GM19043 (cell line): ENCODE measurements around the gene ASIC2.

Experiments used
- ATAC-seq: cut with Tn5 transposase; IDR thresholded peaks from one replicate; pipeline ENCODE4 v1.9.1; 2021; ENCODE audit warnings: low read depth; ENCODE audit not compliant: unreplicated experiment

Gene ASIC2

GRCh38 chr17:33292981-33293867 lies at the start of gene ASIC2:
Gene ASIC2 (minus strand): TSS chr17:33293295.
- ATAC-seq = no peak

DNA sequence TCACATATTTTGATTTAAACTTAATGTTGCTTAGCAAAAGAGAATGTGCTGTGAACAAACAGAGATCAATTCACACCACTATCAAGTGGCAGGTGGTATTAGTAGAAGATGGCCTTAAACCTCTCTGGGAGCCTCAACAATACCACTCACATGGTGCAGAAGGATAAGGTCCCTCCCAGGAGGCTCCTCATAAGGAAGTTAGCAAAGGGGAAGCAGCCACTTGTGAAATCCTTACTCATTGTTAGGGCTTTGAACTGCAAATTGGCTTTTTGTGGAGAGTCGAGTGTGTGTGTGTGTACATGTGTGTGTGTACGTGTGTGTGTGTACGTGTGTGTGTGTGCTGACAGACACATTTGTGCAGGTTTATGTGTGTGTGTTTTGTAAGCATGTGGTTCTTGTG lies 48.9 kb upstream of the ASIC2 start:
- ATAC-seq = no peak

GRCh38 chr17:33338242-33338641 lies 45.1 kb upstream of the ASIC2 start:
- no peak for ATAC-seq

DNA sequence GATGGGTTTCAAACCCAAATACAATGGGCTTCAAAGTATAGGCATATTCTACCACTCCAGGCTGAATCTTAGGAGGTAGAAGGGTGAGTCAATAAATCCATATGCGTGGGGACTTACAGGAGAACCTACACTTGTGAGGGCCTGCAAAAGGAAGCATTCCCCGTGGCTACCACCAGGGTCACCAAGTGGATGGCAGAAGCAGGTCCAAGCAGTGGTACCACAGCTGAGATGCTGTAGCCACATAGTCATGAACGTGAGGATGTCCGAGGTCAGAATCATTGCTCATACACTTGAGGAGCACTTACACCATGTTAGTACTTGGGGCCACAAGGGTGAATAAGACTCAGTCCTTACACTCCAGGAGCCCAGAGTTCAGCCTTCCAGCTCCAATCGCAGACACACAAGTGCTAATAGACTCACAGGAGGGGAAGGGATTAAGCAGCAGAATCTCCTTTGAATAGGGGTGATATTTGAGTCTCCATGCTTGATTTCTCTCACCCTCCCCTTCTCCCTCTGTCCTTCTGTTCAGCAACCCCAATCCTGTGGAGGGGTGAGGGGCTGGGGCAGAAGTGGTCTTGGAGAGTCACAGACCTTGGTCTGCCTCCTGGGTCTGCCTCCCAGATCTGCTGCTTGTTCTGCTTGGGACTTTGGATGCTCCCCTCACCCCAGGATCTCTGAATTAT lies 42.5 kb upstream of the ASIC2 start:
- ATAC-seq = no peak

DNA sequence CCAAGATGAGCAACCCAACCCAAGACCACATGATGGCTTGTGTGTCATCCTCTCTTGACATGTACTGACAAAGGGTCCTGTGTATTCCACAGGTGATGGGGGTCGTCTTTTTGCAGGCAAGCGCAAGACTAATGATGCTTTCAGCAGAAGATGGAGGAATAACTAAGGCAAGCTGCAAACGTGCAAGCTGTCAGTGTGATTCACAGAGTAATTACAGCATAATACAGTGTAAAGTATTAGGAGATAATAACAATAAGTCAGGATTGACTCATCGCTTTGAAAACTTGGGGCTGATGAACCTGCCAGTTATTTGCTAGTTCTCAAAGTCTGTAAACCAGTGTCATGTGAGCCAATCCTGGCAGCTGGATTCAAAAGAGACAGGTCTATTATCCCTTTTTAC lies 41.6 kb upstream of the ASIC2 start:
- no peak for ATAC-seq

DNA sequence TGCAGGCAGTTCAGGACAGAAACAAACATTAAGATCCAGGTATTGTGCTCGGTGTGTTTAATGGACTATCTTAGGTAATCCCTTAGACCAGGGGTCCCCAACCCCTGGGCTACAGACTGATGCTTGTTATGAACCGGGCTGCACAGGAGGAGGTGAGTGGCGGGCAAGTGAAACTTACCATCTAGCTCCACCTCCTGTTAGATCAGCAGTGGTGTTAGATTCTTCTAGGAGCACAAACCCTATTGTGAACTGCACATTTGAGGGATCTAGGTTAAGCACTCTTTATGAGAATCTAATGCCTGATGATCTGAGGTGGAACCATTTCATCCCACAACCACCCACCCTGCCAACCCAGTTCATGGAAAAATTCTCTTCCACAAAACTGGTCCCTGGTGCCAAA lies 37.8 kb upstream of the ASIC2 start:
- ATAC-seq = no peak

- ATAC-seq = no peak
Observed at GRCh38 chr17:33328129-33328528, 35.0 kb upstream of the ASIC2 start.

DNA sequence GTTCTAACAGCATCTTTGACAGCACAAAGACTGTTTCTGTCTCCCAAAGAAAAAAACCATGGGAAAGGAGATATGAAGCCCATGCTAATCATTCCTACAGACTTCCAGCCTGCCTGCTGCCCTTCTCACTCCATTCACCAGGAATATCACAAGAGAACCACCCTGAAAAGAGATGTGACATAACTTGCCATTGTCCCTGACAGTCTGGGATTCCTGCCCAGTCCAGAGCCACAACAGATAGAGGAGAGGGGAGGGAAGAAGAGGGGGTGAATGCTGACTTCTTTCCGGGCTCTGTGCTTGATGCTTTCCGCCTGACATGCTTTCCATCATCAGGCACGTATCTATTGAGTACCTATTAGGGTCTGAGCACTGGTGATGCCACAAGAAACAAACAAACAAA lies 31.6 kb upstream of the ASIC2 start:
- ATAC-seq = no peak

DNA sequence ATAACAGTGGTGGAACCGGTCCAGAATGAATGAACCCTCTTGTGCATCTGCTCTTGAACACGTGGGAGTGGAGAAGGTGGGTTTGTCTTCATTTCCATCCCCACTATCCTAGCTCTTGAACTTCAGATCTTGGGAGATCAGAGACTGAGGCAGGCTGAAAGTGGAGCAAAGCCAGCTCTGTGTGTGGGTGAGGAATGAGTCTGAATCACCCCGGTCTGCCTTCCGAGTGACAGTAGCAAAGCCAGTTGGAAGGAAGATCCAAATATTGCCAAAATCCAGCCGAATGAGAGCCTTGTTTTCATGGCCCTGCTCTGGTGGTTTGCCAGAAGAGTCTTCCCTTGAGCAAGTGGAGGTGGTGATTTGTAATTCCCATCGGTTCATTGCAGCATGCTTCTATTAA lies 29.0 kb upstream of the ASIC2 start:
- ATAC-seq = no peak

GRCh38 chr17:33318241-33318640 lies 25.1 kb upstream of the ASIC2 start:
- ATAC-seq = no peak

DNA sequence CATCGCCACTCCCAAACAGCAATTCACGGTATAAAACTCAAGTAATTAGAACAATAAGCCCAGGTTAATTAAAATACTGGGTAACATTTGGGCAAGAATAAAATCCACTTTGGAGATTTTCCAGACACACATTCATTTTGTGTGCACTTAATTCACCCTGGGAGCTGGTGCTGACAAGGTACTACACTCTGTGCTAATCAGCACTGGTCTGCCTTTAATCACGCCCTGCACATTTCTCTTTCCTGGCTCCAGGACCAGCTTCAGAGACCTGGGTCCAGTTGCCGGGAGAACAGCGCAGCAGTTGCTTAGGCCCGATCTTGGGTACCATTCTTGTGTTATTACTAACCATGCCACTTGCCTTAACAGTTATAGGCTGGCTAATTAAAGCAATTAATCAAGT lies 23.7 kb upstream of the ASIC2 start:
- no peak for ATAC-seq

DNA sequence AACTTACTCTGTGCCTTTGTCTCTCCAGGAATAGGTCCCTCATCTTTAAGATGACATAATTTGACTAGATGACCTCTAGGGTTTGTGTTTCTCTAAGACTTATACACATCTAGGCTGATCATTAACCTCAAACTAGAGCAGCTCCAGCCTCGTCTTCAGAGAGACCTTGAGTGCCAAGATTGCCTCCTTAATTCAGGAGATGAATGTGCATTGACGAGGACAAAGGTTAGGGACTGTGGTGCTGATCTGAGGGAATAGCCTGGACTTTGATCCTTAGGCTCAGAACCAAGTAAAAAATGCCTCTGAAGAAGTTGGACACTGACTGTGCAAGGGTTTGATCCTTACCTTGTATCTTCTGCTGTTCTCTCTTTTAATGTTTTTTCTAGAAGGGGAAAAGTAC lies 17.2 kb upstream of the ASIC2 start:
- no peak for ATAC-seq

GRCh38 chr17:33303254-33303653 lies 10.2 kb upstream of the ASIC2 start:
- ATAC-seq = no peak

DNA sequence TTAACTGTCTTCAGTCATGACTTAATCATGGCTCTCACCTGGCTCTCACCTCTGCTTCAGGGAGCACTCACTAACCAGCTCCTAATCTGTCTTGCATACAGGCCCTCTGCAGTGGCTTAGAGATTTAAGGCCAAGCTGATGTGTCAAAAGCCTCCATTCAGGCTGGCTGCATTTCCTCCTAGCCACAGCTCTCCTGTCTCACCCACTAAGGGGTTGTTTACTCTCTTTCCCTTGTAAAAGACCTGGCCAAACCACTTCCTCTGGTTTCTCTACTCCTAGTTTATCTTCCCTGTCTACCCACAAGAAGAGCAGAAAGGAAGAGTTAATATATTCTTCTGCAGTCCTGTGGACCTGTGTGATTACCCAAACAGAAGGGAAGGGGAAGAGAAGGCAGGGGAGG lies 9.3 kb upstream of the ASIC2 start:
- no peak for ATAC-seq

DNA sequence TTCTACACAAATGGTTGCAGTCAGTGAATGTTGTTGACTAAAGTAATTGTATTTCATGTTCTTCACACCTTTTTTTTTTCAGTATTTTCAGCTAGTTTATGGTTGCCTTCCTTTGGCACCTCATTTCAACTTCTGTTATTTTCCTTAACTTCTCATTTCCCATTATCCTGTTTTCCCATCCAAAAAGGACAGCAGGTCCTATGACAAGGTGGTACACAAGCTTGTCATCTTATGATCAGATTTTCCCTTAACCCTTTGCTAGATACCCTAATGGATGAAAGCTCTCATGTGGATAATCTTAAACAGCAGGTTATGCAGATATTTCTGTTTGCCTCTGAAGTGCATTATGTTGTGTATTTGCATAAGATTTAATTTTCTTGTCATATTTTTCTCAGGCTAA lies 7.1 kb upstream of the ASIC2 start:
- ATAC-seq = no peak

DNA sequence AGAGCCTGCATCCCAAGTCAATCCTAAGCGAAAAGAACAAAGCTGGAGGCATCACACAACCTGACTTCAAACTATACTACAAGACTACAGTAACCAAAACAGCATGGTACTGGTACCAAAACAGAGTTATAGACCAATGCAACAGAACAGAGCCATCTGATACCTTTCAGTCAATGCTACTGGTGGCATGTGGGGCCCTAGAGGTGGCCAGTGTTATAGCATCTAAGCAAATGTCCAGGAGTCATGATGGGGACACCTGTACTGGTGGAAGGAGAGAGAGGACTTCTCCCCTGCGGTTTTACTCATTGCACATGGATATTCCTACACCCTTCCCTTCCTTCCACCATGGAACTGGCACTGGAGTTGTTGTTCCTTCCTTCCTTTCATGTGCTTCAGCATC lies 6.0 kb upstream of the ASIC2 start:
- no peak for ATAC-seq

DNA sequence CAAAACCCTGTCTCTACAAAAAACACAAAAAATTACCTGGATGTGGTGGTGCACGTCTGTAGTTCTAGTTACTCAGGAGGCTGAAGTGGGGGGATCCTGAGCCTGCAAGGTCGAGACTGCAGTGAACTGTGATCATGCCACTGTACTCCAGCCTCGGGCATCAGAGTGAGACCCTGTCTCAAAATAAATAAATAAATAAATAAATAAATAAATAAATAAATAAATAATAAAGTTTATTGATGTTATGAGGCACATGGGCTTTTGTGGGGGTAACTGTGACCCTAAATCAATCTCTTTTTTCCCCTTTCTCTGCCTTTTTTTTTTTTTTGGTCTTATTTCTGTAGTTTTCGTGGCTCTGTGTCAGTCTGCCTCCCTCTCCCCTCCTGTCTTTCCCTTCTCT lies 4.5 kb upstream of the ASIC2 start:
- no peak for ATAC-seq

DNA sequence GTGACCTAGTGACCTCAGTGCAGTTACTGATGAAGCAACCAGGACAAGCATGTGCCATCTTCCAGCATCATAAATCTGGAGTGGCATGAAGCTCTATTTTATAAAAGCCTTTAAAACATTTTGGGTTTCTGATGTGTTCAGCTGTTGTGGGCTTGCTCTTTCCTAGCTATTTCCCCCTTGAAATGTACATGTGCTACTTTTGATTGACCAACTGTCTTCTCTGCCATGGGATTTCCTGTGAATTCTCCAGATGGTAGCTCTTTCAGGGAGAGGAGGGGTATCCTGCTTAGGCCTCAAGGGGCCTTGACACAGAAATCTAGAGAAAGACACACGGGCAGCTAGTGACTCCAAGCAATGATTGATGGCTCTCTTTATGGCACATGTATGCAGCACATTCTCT lies 1.9 kb upstream of the ASIC2 start:
- ATAC-seq = no peak

- no peak for ATAC-seq
Observed at GRCh38 chr17:33292201-33292980, 704 bp downstream of the ASIC2 start.

DNA sequence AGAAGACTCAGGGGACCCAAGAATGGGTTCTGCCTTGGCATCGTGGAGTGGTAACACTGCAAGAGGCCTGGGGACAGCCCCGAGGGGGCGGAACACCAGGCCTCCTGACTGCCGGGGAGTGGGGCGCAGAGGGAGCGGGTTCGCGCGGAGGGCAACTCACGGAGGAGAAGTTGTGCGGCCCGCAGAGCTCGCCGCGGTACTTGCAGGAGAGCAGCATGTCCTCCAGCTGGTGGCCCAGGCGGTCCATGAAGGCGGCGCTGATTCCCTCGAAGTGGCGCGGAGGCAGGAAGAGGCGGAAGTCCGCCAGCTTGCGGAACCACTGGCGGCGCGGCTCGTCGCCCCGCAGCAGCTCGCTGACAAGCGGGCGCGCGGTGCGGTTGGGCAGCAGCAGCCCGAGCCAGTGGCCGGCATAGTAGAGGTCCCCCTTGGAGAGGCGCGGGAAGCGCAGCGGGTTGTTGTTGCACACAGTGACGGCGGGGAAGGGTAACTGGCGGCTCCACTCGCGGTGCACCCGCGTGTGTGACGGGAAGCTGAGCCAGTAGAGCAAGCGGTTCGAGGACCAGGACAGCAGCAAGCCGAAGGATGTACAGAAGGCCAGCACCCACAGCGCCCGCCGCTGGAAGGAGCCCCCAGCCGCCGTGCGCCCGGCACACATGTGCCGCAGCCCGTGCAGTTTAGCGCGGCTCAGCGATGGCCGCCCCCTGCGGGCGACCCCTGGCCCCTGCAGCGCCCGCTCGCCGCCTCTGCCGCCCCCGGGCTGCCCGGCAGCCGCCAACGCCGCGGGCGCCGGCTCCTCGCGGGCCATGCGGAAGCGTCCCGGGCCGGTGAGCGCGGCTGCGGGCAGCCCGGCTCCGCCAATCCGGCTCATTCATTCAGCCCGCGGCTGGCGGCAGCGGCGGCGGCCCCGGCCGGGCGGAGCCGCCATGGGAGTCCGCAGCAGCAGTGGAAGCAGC lies 1.6 kb downstream of the ASIC2 start:
- no peak for ATAC-seq
